GM23338 (cell line): Measurements from ENCODE around the gene PDIK1L.

Experiments used
- CTCF ChIP-seq, 2 experiments: fragments of 200-600 bp in 1 of 2; sonication (generic) in 1 of 2; conservative IDR thresholded peaks; 2 replicates each; pipeline versions ENCODE4 v1.5.1 to v1.6.1; 2016 to 2017; ENCODE audit warnings: antibody characterized with exemption in 2 of 2, low read depth in 2 of 2, mild to moderate bottlenecking in 2 of 2, moderate library complexity in 1 of 2
- EZH2 ChIP-seq: fragments of 200-600 bp; sonication (generic); IDR thresholded peaks from one replicate; pipeline ENCODE4 v1.8.0; 2017; ENCODE audit warnings: antibody characterized with exemption, mild to moderate bottlenecking, low read depth; ENCODE audit not compliant: unreplicated experiment
- ZNF114 ChIP-seq: fragments of 250-450 bp; sonication (Bioruptor Pico); IDR thresholded peaks from 2 replicates; pipeline ENCODE4 v1.5.0; 2020; ENCODE audit warnings: mild to moderate bottlenecking, moderate library complexity

DNA sequence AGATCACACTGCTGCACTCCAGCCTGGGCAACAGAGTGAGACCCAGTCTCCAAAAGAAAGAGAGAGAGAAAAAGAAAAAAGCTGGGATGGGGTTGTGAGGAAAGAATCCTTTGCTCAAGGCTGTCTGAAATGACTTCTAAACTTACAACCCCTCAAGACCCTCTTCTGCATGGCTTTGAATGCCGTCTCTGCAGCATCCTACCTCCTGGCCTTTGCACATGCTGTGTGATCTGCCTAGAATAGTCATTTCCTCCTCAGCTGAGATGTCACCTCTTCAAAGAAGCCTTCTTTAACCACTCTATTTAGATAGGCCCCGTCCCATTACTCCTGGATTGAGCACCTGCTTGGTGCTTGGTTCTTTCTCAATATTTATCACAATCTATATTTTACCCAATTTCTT, 26.8 kb upstream of the PDIK1L start:
- TF ChIP-seq CTCF (conservative IDR thresholded peaks at IDR 0.05; ENCODE audit: low read depth in 2 of 2) (no peak), EZH2 (no peak), ZNF114 (CRISPR knock-in tag) (no peak)
